A549 (cell line): ENCODE measurements around the gene NUDT21.

Experiments used
- CBX2 ChIP-seq: fragments of 200-600 bp; sonication (generic); IDR thresholded peaks from 2 replicates; pipeline ENCODE4 v1.6.1; 2016; ENCODE audit warnings: low read depth, mild to moderate bottlenecking, borderline replicate concordance
- RAD21 ChIP-seq, 2 experiments: fragments of >200 bp in 1 of 2; sonication (Bioruptor Twin) in 1 of 2; formaldehyde crosslinking in 1 of 2; IDR thresholded peaks in 1 of 2; conservative IDR thresholded peaks in 1 of 2; 2 replicates in 1 of 2; 3 replicates in 1 of 2; pipeline ENCODE4 v1.6.1; 2012 to 2018; ENCODE audit warnings: inconsistent platforms in 1 of 2
- TF ChIP-seq, protein P1 (sequence below): fragments of >200 bp; sonication (Bioruptor Twin); formaldehyde crosslinking; IDR thresholded peaks from 3 replicates; pipeline ENCODE4 v1.5.1; 2016
- TF ChIP-seq, protein P2 (sequence below): fragments of 150-350 bp; IDR thresholded peaks from 2 replicates; pipeline ENCODE4 v1.6.1; 2014; ENCODE audit warnings: low read depth, mild to moderate bottlenecking, low read length

- TF ChIP-seq, protein P1, sequence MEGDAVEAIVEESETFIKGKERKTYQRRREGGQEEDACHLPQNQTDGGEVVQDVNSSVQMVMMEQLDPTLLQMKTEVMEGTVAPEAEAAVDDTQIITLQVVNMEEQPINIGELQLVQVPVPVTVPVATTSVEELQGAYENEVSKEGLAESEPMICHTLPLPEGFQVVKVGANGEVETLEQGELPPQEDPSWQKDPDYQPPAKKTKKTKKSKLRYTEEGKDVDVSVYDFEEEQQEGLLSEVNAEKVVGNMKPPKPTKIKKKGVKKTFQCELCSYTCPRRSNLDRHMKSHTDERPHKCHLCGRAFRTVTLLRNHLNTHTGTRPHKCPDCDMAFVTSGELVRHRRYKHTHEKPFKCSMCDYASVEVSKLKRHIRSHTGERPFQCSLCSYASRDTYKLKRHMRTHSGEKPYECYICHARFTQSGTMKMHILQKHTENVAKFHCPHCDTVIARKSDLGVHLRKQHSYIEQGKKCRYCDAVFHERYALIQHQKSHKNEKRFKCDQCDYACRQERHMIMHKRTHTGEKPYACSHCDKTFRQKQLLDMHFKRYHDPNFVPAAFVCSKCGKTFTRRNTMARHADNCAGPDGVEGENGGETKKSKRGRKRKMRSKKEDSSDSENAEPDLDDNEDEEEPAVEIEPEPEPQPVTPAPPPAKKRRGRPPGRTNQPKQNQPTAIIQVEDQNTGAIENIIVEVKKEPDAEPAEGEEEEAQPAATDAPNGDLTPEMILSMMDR: no peak
- TF ChIP-seq CBX2 (no peak), RAD21 (conservative IDR thresholded peaks at IDR 0.05 in 1 of 2, IDR thresholded peaks at IDR 0.05 in 1 of 2) (no peak)
- TF ChIP-seq, protein P2, sequence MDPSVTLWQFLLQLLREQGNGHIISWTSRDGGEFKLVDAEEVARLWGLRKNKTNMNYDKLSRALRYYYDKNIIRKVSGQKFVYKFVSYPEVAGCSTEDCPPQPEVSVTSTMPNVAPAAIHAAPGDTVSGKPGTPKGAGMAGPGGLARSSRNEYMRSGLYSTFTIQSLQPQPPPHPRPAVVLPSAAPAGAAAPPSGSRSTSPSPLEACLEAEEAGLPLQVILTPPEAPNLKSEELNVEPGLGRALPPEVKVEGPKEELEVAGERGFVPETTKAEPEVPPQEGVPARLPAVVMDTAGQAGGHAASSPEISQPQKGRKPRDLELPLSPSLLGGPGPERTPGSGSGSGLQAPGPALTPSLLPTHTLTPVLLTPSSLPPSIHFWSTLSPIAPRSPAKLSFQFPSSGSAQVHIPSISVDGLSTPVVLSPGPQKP: no peak
Observed at GRCh38 chr16:56483394-56483793, 32.3 kb upstream of the NUDT21 start.
